Panc1 (cell line): ENCODE results near the gene COP1. TPM values are rescaled to one million over a fixed set of nuclear protein-coding genes. Genes with fewer than 3 reads are reported as not detected.
A peak's percentile ranks its signal among the peaks of the same experiment; 100 is the strongest.

Source experiments
- ATAC-seq: fragments of 200-7000 bp; cut with Tn5 transposase; 2 replicates; pipeline ENCODE4 v1.9.1; 2020; ENCODE audit warnings: mild to moderate bottlenecking, moderate library complexity
- BruUV-seq: library from RNA; stranded (reverse); fragments of 400-500 nt; replicated peaks from 2 replicates; lab custom pipeline; 2021; lab: Mats Ljungman, UMichigan
- CTCF ChIA-PET: fragments of 300-600 bp; sonication (Branson Sonifier 250); formaldehyde crosslinking; loops from one replicate; lab custom pipeline; 2022; ENCODE audit warnings: antibody characterized with exemption; lab: Charles Lee
- POLR2A ChIA-PET: fragments of 300-600 bp; sonication (Branson Sonifier 250); formaldehyde crosslinking; loops from one replicate; lab custom pipeline; 2022; ENCODE audit warnings: antibody characterized with exemption; lab: Charles Lee
- DNase-seq: peaks from one replicate; pipeline ENCODE4 v3.0.0-alpha.2; 2010; ENCODE audit warnings: low read depth, low spot score
- H3K27ac ChIP-seq: 2 replicates; pipeline ENCODE4 v1.5.1; 2011; ENCODE audit warnings: mild to moderate bottlenecking, low read length, inconsistent platforms
- H3K27me3 ChIP-seq: fragments of 200-500 bp; sonication (Bioruptor generic); 2 replicates; pipeline ENCODE4 v1.6.0; 2014; ENCODE audit warnings: low read length, inconsistent platforms; ENCODE audit not compliant: control insufficient read depth, insufficient read depth
- H3K36me3 ChIP-seq: fragments of 200-500 bp; sonication (Bioruptor generic); 2 replicates; pipeline ENCODE4 v1.5.1; 2014; ENCODE audit warnings: inconsistent platforms, mild to moderate bottlenecking, low read length, moderate library complexity; ENCODE audit not compliant: control insufficient read depth, insufficient read depth
- H3K4me1 ChIP-seq: 2 replicates; pipeline ENCODE4 v1.5.1; 2011; ENCODE audit warnings: inconsistent platforms, mild to moderate bottlenecking, low read length, moderate library complexity; ENCODE audit not compliant: control insufficient read depth, insufficient read depth
- H3K4me3 ChIP-seq, 2 experiments: 2 replicates each; pipeline ENCODE4 v1.5.1; 2011 to 2012; ENCODE audit warnings: low read depth in 2 of 2, low read length in 2 of 2, mild to moderate bottlenecking in 2 of 2, inconsistent platforms in 1 of 2, moderate library complexity in 1 of 2
- H3K9me3 ChIP-seq: fragments of 200-500 bp; sonication (Bioruptor generic); 2 replicates; pipeline ENCODE4 v1.5.1; 2014; ENCODE audit warnings: low read depth, mild to moderate bottlenecking, inconsistent platforms, low read length, moderate library complexity; ENCODE audit not compliant: control insufficient read depth, insufficient read depth
- CTCF ChIP-seq: fragments of 450-650 bp; IDR thresholded peaks from 2 replicates; pipeline ENCODE4 v1.5.1; 2017; ENCODE audit warnings: mild to moderate bottlenecking
- POLR2AphosphoS5 ChIP-seq: IDR thresholded peaks from 2 replicates; pipeline ENCODE4 v1.6.1; 2012; ENCODE audit warnings: mild to moderate bottlenecking, low read depth, low read length, moderate library complexity
- REST ChIP-seq, 2 experiments: IDR thresholded peaks; 2 replicates each; pipeline ENCODE4 v1.6.1; 2011 to 2012; ENCODE audit warnings: low read depth in 2 of 2, control low read depth in 1 of 2, low read length in 1 of 2, mild to moderate bottlenecking in 1 of 2, moderate library complexity in 1 of 2; ENCODE audit not compliant: insufficient read depth in 1 of 2
- SIN3A ChIP-seq: IDR thresholded peaks from 2 replicates; pipeline ENCODE4 v1.6.1; 2012; ENCODE audit warnings: low read depth, mild to moderate bottlenecking, low read length, moderate library complexity, borderline replicate concordance; ENCODE audit not compliant: insufficient read depth
- TCF7L2 ChIP-seq: IDR thresholded peaks from 2 replicates; pipeline ENCODE4 v1.6.1; 2011; ENCODE audit warnings: mild to moderate bottlenecking, low read depth, low read length, inconsistent platforms
- in situ Hi-C: cut with HindIII; loops from 2 replicates; pipeline ENCODE4 v1.10.0; 2016; ENCODE audit warnings: low sequenced_read_pairs, low pct_unique_long_range_greater_than_20kb
- intact Hi-C: fragments of 100-400 bp; cut with micrococcal nuclease; formaldehyde crosslinking; loops from one replicate; pipeline ENCODE4 v1.10.0; 2022; ENCODE audit not compliant: unreplicated experiment
- total RNA-seq: library from RNA; stranded (reverse); gene quantifications from one replicate; pipeline ENCODE4 v1.2.1, GENCODE V29; 2021; ENCODE audit not compliant: unreplicated experiment

Gene COP1
- total RNA-seq, 1 experiment from 2014 or later, result 36.5 TPM

GRCh38 chr1:176211396-176212165 lies 4.5 kb upstream of the COP1 start:
- ATAC-seq (no peak), DNase-seq (no peak)
- peaks cover 2% of the 10 kb centered on the region; the same call in 1 of the 2 replicates for H3K36me3 ChIP-seq
- intact Hi-C loops, result no loop called here
- in situ Hi-C loops, result no loop called here
- no peak overlapping the region for H3K27ac ChIP-seq
- POLR2A ChIA-PET, result no interaction called here
- no TSS peak for BruUV-seq
- no peak overlapping the region for H3K4me3 ChIP-seq
- no peak for TF ChIP-seq POLR2AphosphoS5
- no peak for TF ChIP-seq CTCF
- TF ChIP-seq TCF7L2, result no peak
- TF ChIP-seq SIN3A, result no peak
- TF ChIP-seq REST (IDR thresholded peaks at IDR 0.05; ENCODE audit: insufficient read depth in 1 of 2, low read depth in 2 of 2, low read length in 1 of 2), result no peak
- H3K27me3 ChIP-seq, result no peaks in the 10 kb centered on the region
- H3K9me3 ChIP-seq, result no peaks in the 10 kb centered on the region
- H3K4me1 ChIP-seq, result no peaks in the 10 kb centered on the region
- CTCF ChIA-PET, result no interaction called here

GRCh38 chr1:176208034-176208433 lies 948 bp upstream of the COP1 start:
- CTCF ChIA-PET, result no interaction called here
- TF ChIP-seq TCF7L2 (no peak), CTCF (no peak), REST (IDR thresholded peaks at IDR 0.05; ENCODE audit: insufficient read depth in 1 of 2, low read depth in 2 of 2, low read length in 1 of 2) (no peak), SIN3A (no peak), POLR2AphosphoS5 (no peak)
- H3K27me3 ChIP-seq, result no peaks in the 10 kb centered on the region
- POLR2A ChIA-PET, result no interaction called here
- TSS peak; percentile 96 for BruUV-seq
- DNase-seq (no peak), ATAC-seq (no peak)
- H3K27ac ChIP-seq, result peak overlapping the region; percentile 96
- peaks cover 5% of the 10 kb centered on the region; the same call in 1 of the 2 replicates for H3K36me3 ChIP-seq
- in situ Hi-C loops (no loop called here), intact Hi-C loops (no loop called here)
- peak overlapping the region; percentile 96 to 100 for H3K4me3 ChIP-seq
- peaks cover 15% of the 10 kb centered on the region for H3K4me1 ChIP-seq
- H3K9me3 ChIP-seq, result no peaks in the 10 kb centered on the region
